ENCODE results near the gene HORMAD2. TPM values are rescaled to one million over a fixed set of nuclear protein-coding genes. Genes with fewer than 3 reads are reported as not detected.

HORMAD2 gene
- total and polyA plus RNA-seq, 4 donors, result not detected

GRCh38 chr22:30175690-30176288 is 95.5 kb downstream of the HORMAD2 start:
- H3K4me3 ChIP-seq (ENCODE audit: low read length in 2 of 2), result no peak overlapping the region
- no peak for DNase-seq
- peaks cover 0 to 1% of the 10 kb centered on the region in 2 donors for H3K4me1 ChIP-seq (ENCODE audit: control insufficient read depth in 1 of 2, insufficient read depth in 2 of 2, low read length in 2 of 2)
- ATAC-seq (ENCODE audit: low FRiP score), result no peak
- H3K9me3 ChIP-seq (ENCODE audit: control insufficient read depth, low read length), result no peaks in the 10 kb centered on the region
- H3K27me3 ChIP-seq (ENCODE audit: control insufficient read depth in 1 of 2, insufficient read depth in 2 of 2, low read length in 1 of 2), result peaks cover 0 to 2% of the 10 kb centered on the region in 2 donors
- intact Hi-C loops (cut with DNase I), result no loop called here
- no peak overlapping the region for H3K27ac ChIP-seq (ENCODE audit: low read depth in 1 of 2, low read length in 2 of 2)
- H3K36me3 ChIP-seq (ENCODE audit: control insufficient read depth in 1 of 2, insufficient read depth in 2 of 2, low read length in 1 of 2), result no peaks in the 10 kb centered on the region
- WGBS, 2 donors, result 13 to 17% methylated on average over 1 of the region's 1 CpG

GRCh38 chr22:30176431-30176830 is 96.2 kb downstream of the HORMAD2 start:
- Histone ChIP-seq H3K27ac (ENCODE audit: low read depth in 1 of 2, low read length in 2 of 2) (no peak overlapping the region), H3K9me3 (ENCODE audit: control insufficient read depth, low read length) (no peaks in the 10 kb centered on the region), H3K4me3 (ENCODE audit: low read length in 2 of 2) (no peak overlapping the region), H3K4me1 (ENCODE audit: control insufficient read depth in 1 of 2, insufficient read depth in 2 of 2, low read length in 2 of 2) (peaks cover 0 to 1% of the 10 kb centered on the region in 2 donors), H3K36me3 (ENCODE audit: control insufficient read depth in 1 of 2, insufficient read depth in 2 of 2, low read length in 1 of 2) (no peaks in the 10 kb centered on the region), H3K27me3 (ENCODE audit: control insufficient read depth in 1 of 2, insufficient read depth in 2 of 2, low read length in 1 of 2) (peaks cover 0 to 2% of the 10 kb centered on the region in 2 donors)
- 94 to 95% methylated on average over 3 of the region's 3 CpGs for WGBS, 2 donors
- ATAC-seq (ENCODE audit: low FRiP score), result no peak
- no peak for DNase-seq
- intact Hi-C loops (cut with DNase I), result no loop called here

- WGBS, 2 donors, result 78 to 86% methylated on average over 3 of the region's 3 CpGs
- H3K27ac ChIP-seq (ENCODE audit: low read depth in 1 of 2, low read length in 2 of 2), result no peak overlapping the region
- intact Hi-C loops (cut with DNase I), result no loop called here
- no peaks in the 10 kb centered on the region for H3K9me3 ChIP-seq (ENCODE audit: control insufficient read depth, low read length)
- DNase-seq, result no peak
- H3K27me3 ChIP-seq (ENCODE audit: control insufficient read depth in 1 of 2, insufficient read depth in 2 of 2, low read length in 1 of 2), result no peaks in the 10 kb centered on the region
- H3K36me3 ChIP-seq (ENCODE audit: control insufficient read depth in 1 of 2, insufficient read depth in 2 of 2, low read length in 1 of 2), result no peaks in the 10 kb centered on the region
- H3K4me3 ChIP-seq (ENCODE audit: low read length in 2 of 2), result no peak overlapping the region
- H3K4me1 ChIP-seq (ENCODE audit: control insufficient read depth in 1 of 2, insufficient read depth in 2 of 2, low read length in 2 of 2), result no peaks in the 10 kb centered on the region
- no peak for ATAC-seq (ENCODE audit: low FRiP score)
These were observed 98.2 kb downstream of the HORMAD2 start for GRCh38 chr22:30178181-30179126.

- intact Hi-C loops (cut with DNase I), result no loop called here
- no peak overlapping the region for H3K27ac ChIP-seq (ENCODE audit: low read depth in 1 of 2, low read length in 2 of 2)
- DNase-seq, result no peak
- 79 to 83% methylated on average over 3 of the region's 3 CpGs for WGBS, 2 donors
- no peaks in the 10 kb centered on the region for H3K9me3 ChIP-seq (ENCODE audit: control insufficient read depth, low read length)
- no peak for ATAC-seq (ENCODE audit: low FRiP score)
- H3K36me3 ChIP-seq (ENCODE audit: control insufficient read depth in 1 of 2, insufficient read depth in 2 of 2, low read length in 1 of 2), result no peaks in the 10 kb centered on the region
- H3K4me1 ChIP-seq (ENCODE audit: control insufficient read depth in 1 of 2, insufficient read depth in 2 of 2, low read length in 2 of 2), result no peaks in the 10 kb centered on the region
- no peaks in the 10 kb centered on the region for H3K27me3 ChIP-seq (ENCODE audit: control insufficient read depth in 1 of 2, insufficient read depth in 2 of 2, low read length in 1 of 2)
- H3K4me3 ChIP-seq (ENCODE audit: low read length in 2 of 2), result no peak overlapping the region
These were observed 100.4 kb downstream of the HORMAD2 start for GRCh38 chr22:30180616-30181015.

- no peaks in the 10 kb centered on the region for H3K4me1 ChIP-seq (ENCODE audit: control insufficient read depth in 1 of 2, insufficient read depth in 2 of 2, low read length in 2 of 2)
- H3K9me3 ChIP-seq (ENCODE audit: control insufficient read depth, low read length), result no peaks in the 10 kb centered on the region
- H3K27me3 ChIP-seq (ENCODE audit: control insufficient read depth in 1 of 2, insufficient read depth in 2 of 2, low read length in 1 of 2), result no peaks in the 10 kb centered on the region
- ATAC-seq (ENCODE audit: low FRiP score) (no peak), DNase-seq (no peak)
- no peak overlapping the region for H3K27ac ChIP-seq (ENCODE audit: low read depth in 1 of 2, low read length in 2 of 2)
- H3K36me3 ChIP-seq (ENCODE audit: control insufficient read depth in 1 of 2, insufficient read depth in 2 of 2, low read length in 1 of 2), result no peaks in the 10 kb centered on the region
- intact Hi-C loops (cut with DNase I), result no loop called here
- 62 to 66% methylated on average over 7 of the region's 7 CpGs for WGBS, 2 donors
- no peak overlapping the region for H3K4me3 ChIP-seq (ENCODE audit: low read length in 2 of 2)
These were observed 101.4 kb downstream of the HORMAD2 start for GRCh38 chr22:30181459-30182349.

- H3K27me3 ChIP-seq (ENCODE audit: control insufficient read depth in 1 of 2, insufficient read depth in 2 of 2, low read length in 1 of 2), result no peaks in the 10 kb centered on the region
- WGBS, 2 donors, result 71 to 76% methylated on average over 4 of the region's 4 CpGs
- no peak overlapping the region for H3K4me3 ChIP-seq (ENCODE audit: low read length in 2 of 2)
- no peak overlapping the region for H3K27ac ChIP-seq (ENCODE audit: low read depth in 1 of 2, low read length in 2 of 2)
- no peak for DNase-seq
- no peaks in the 10 kb centered on the region for H3K9me3 ChIP-seq (ENCODE audit: control insufficient read depth, low read length)
- no peaks in the 10 kb centered on the region for H3K36me3 ChIP-seq (ENCODE audit: control insufficient read depth in 1 of 2, insufficient read depth in 2 of 2, low read length in 1 of 2)
- intact Hi-C loops (cut with DNase I), result no loop called here
- no peak for ATAC-seq (ENCODE audit: low FRiP score)
- H3K4me1 ChIP-seq (ENCODE audit: control insufficient read depth in 1 of 2, insufficient read depth in 2 of 2, low read length in 2 of 2), result no peaks in the 10 kb centered on the region
These were observed 102.1 kb downstream of the HORMAD2 start for GRCh38 chr22:30182350-30182745.

GRCh38 chr22:30182815-30183214 is 102.6 kb downstream of the HORMAD2 start:
- H3K27ac ChIP-seq (ENCODE audit: low read depth in 1 of 2, low read length in 2 of 2), result no peak overlapping the region
- H3K4me3 ChIP-seq (ENCODE audit: low read length in 2 of 2), result no peak overlapping the region
- H3K36me3 ChIP-seq (ENCODE audit: control insufficient read depth in 1 of 2, insufficient read depth in 2 of 2, low read length in 1 of 2), result no peaks in the 10 kb centered on the region
- ATAC-seq (ENCODE audit: low FRiP score), result no peak
- H3K9me3 ChIP-seq (ENCODE audit: control insufficient read depth, low read length), result no peaks in the 10 kb centered on the region
- H3K27me3 ChIP-seq (ENCODE audit: control insufficient read depth in 1 of 2, insufficient read depth in 2 of 2, low read length in 1 of 2), result no peaks in the 10 kb centered on the region
- no peaks in the 10 kb centered on the region for H3K4me1 ChIP-seq (ENCODE audit: control insufficient read depth in 1 of 2, insufficient read depth in 2 of 2, low read length in 2 of 2)
- WGBS, 2 donors, result 59 to 68% methylated on average over 4 of the region's 4 CpGs
- no peak for DNase-seq
- intact Hi-C loops (cut with DNase I), result no loop called here

- H3K27me3 ChIP-seq (ENCODE audit: control insufficient read depth in 1 of 2, insufficient read depth in 2 of 2, low read length in 1 of 2), result no peaks in the 10 kb centered on the region
- intact Hi-C loops (cut with DNase I), result no loop called here
- no peak for DNase-seq
- H3K9me3 ChIP-seq (ENCODE audit: control insufficient read depth, low read length), result no peaks in the 10 kb centered on the region
- 91% methylated on average over 3 of the region's 3 CpGs for WGBS, 2 donors
- H3K27ac ChIP-seq (ENCODE audit: low read depth in 1 of 2, low read length in 2 of 2), result no peak overlapping the region
- no peaks in the 10 kb centered on the region for H3K4me1 ChIP-seq (ENCODE audit: control insufficient read depth in 1 of 2, insufficient read depth in 2 of 2, low read length in 2 of 2)
- H3K36me3 ChIP-seq (ENCODE audit: control insufficient read depth in 1 of 2, insufficient read depth in 2 of 2, low read length in 1 of 2), result no peaks in the 10 kb centered on the region
- H3K4me3 ChIP-seq (ENCODE audit: low read length in 2 of 2), result no peak overlapping the region
- ATAC-seq (ENCODE audit: low FRiP score), result no peak
These were observed 103.0 kb downstream of the HORMAD2 start for GRCh38 chr22:30183271-30183670.
